HG02884 (cell line): Measurements from ENCODE around the gene RSU1.
A peak's percentile ranks its signal among the peaks of the same experiment; 100 is the strongest.

Experiments
- ATAC-seq: cut with Tn5 transposase; IDR thresholded peaks from one replicate; pipeline ENCODE4 v1.9.1; 2021; ENCODE audit warnings: mild to moderate bottlenecking, moderate library complexity; ENCODE audit not compliant: unreplicated experiment

Gene RSU1

DNA sequence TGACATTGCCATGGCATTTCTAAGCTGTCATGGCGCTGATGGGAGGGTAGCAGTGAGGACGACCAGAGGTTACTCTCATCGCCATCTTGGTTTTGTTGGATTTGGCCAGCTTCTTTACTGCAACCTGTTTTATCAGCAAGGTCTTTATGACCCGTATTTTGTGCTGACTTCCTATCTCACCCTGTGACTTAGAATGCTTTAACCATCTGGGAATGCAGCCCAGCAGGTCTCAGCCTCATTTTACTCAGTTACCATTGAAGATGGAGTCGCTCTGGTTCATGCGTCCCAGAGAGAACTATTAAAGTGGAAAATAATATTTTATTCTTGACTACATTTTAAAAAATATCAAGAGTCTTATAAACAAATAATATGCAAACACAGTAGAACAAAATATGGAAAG, 131.7 kb downstream of the RSU1 start:
- ATAC-seq = no peak

DNA sequence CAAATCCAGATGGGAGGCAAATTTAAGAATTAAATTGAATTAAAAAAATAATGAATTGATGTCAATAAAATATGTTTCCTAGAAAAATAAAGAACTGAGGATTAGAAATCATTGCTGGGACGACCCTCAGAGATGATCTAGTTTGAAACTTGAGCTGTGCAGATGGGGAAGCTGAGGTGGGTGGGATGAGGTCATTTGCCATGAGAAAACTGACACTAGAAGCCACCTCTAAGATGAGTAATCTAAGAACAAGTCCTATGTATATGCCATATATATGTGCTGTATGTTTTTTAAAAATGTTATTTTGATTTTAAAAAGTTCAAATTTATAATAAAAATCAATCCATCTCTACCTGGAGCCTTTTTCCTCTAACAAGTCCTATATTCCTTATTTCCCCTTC, 135.7 kb downstream of the RSU1 start:
- ATAC-seq = no peak

GRCh38 chr10:16679511-16679910, 137.7 kb downstream of the RSU1 start:
- no peak for ATAC-seq

GRCh38 chr10:16675334-16675733, 141.9 kb downstream of the RSU1 start:
- no peak for ATAC-seq

GRCh38 chr10:16674147-16674703, 143.0 kb downstream of the RSU1 start:
- ATAC-seq = no peak

DNA sequence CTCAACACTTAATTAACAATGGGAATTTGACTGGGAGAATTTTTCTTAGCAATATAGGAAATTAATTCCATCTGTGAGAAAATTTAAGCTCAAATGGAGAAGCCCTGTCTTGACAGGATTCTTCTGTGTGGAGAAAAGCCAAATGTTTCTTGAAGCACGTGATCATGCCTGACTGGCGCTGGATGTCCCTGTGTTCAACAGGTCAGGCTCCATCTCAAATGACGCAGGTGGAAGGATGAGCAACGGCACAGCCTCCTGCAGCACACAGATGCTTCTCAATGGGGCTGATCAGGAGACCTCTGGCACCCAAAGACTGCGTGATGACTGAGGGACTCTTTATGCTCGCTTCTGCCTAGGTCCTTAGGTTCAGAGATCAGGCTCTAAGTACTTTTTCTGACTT, 143.8 kb downstream of the RSU1 start:
- no peak for ATAC-seq

DNA sequence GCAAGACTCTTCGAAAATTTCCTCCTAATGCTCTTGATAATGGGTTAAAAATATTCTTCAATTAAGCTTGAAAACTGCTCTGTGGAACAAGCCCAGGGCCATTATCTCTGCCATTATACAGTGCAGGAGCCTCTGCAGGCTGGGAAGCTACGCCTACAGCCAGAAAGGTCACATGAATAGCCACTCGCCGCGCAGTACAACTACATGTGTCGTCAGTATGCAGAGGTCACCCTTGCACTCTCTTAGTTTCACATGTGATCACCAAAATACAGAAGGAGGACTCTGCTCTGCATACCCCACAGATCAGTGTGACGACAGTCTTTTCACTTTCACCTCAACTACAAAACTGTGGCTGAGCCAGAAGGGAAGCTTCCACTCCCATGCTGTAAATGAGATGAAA, 153.8 kb downstream of the RSU1 start:
- no peak for ATAC-seq

DNA sequence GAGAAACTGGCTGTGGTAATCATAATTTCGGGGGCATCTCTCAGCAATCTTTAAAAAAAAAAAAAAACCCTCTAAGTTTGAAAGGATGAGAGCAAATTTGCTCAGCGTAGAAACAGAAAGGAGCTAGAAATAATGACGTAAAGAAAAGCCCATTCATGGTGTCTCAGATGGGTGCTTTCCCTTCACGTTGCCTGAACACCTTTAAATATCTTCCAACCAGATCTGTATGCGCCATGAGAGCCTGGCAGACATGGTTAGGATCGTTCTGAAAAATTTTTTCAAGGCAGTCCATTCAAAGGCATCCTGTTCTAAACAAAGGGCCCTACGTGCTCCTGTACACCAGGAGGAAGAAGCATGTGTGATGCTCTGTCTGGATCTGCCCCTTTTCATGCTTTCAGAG, 154.3 kb downstream of the RSU1 start:
- ATAC-seq = no peak

- ATAC-seq = no peak
Observed at GRCh38 chr10:16656895-16657294, 160.3 kb downstream of the RSU1 start.

DNA sequence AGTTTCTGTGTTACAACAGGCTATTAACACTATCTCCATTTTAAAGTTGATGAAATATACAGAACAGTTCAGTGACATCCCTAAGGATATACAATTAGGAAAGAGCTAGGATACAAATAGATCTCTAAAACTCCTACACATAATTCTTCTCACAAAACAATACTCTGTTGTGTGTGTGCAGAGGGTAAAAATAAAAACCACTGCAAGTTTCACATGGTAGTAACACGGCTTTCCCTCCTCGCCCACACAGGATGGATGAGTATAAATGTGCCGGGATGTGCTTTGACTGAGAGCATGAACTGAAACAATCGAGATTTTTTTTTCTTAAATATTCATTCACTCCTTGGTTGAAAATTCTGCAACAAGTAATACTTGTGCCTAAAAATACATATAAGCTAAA, 164.0 kb downstream of the RSU1 start:
- peak; percentile 66 for ATAC-seq

- ATAC-seq = no peak
Observed at GRCh38 chr10:16652154-16652553, 165.1 kb downstream of the RSU1 start.

GRCh38 chr10:16649757-16650156, 167.5 kb downstream of the RSU1 start:
- ATAC-seq = no peak

GRCh38 chr10:16648366-16648765, 168.9 kb downstream of the RSU1 start:
- no peak for ATAC-seq

DNA sequence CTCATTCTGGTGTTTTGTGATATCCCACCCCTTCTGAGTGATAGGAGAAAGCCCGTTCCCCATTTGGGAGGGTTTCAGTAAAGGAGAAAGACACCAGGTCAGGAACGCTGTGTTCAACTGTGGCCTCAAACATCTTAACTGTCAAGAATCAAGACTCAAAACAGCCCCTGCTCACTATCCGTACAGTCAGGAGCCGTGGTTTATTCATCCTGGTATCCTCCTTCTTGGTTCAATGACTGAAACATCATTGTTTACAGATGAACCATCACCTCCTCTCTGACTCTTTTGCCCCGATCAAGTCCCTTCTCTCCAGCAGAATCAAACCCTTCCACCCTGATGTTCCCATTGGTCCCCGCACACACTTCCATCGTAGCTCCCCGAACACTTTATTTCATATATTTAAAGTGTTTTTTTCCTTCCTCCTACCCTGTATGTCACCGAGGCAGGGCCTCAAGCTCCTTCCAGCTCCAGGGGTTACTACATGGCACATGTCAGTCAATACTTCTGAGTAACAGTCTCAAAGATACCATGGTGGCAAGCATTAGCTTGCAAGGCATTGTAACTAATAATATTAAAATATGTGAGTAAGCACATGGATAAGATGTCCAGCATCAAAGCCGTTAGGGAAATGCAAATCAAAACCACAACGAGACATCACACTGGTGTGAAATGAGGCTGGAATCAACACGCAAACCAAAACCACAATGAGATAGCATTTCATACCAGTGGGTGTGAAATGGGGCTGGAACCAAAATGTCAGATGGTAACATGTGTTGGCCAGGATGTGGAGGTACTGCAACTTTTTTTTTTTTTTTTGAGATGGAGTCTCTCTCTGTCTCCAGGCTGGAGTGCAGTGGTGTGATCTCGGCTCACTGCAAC, 170.8 kb downstream of the RSU1 start:
- no peak for ATAC-seq

DNA sequence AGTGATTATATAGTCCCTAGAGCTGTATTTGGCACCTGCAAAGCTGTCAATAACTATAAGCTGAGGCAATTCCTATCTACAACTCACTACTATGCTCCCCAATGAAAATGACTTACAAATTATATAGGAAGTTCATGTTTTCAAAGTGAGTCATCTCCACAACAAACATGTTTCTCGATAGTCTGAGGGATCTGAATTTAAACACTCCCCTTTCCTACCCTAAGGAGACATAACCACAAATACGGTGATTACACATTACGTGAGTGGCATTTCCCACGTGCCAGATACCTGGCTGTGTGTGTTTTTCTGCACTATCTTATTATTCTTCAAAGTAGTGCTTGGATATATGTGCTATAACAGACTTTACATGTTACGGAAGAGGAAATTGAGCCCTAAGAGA, 173.1 kb downstream of the RSU1 start:
- no peak for ATAC-seq

- ATAC-seq = no peak
Observed at GRCh38 chr10:16643502-16643901, 173.7 kb downstream of the RSU1 start.

DNA sequence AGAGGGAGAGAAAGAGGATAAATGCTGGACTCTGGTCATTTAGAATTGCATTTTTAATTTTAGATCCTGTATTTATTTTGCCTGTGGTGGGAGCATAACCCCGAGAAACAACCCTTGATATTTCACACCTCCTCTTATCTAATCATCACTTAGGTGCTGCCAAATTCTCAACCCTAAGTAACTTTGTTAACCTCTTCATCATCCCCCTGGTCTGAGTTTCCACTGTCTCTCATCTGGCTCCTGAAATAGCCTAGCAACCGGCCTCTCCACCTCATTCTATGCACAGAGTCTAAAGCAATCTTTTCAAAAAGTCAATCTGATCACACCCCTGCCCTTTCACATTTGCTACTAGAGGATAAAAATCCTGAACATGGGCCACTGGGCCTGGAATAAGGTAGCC, 177.1 kb downstream of the RSU1 start:
- no peak for ATAC-seq

GRCh38 chr10:16639471-16639870, 177.8 kb downstream of the RSU1 start:
- ATAC-seq = no peak

DNA sequence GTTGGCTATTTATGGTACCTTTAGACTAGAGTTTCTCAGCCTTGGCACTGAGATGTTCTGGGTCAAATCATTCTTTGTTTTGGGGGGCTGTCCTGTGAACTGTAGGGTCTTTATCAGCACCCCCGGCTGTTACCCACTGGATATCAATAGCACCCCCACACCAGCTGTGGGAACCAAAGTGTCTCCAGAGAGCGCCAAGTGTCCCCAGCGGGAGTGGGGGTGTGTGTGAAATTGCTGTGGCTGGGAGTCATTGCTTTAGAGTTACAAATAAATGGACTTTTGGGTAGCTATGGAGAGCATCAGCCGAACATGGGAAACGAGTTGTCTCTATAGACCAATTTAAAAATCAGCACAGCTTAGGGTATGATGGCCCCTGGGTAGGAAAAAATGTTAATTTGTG, 184.2 kb downstream of the RSU1 start:
- ATAC-seq = no peak

- ATAC-seq = no peak
Observed at GRCh38 chr10:16626697-16627096, 190.5 kb downstream of the RSU1 start.

DNA sequence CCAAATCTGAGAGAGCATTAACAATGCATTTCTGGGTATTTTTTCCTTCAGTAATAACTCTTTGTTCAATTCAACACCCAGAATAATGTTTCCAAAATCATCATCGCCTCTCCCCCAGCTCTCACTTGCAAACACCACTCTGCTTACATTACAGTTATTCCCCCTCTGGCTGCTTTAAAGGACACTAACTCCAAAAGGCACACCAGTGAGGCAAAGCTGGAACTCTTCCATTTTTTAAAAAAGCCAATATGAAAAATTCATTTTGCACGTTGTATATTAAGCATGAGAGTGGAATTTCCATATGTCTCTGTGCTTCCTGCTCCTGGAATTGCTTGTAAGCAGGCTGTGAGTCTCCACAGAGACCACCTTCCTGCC, 204.3 kb downstream of the RSU1 start:
- ATAC-seq = no peak

DNA sequence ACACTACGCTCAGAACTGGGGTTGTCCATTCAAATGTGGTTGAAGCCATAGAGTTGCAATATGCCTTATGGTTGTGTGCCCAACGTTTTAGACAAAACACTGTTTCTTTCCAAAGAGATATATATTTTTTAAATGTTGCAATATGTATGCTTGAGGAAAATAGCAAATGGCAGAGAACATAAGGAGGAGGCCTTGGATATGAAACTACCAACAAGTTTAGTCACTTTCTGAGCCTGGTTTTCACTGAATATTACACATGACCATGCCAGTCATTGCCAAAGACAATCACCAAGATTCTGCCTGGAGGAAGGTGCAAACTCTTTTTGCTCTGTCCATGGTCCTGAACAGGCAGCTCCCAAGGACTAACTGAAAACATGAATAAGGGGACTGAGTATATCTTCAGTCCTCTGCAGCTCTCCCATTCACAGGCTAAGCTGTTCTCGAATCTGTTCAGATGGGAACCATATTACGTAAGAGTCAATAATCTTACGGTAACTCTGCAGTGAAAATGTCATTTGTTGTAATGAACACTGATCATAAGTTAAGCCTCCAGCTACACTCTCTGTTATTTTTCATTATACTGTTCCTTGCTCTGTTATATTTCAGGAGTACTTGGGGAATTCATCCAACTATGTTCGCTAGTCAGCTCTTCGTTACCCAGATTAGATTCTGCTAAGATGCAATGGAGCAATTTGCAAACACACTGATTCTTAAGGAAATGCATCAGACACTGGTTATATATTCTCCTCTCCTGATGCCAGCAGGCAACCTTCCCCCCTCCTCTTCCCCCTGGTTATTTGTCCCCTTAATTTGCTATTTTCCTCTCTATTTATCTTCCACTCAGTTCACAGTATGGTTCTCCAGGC, 204.9 kb downstream of the RSU1 start:
- ATAC-seq = no peak
